ENCODE results near the gene ARMC7.
"Not testable (repeated sequence)": the region's sequence is repeated elsewhere in the genome, so short reads cannot be mapped to it uniquely, and the experiment has no call there.

The ARMC7 gene

DNA sequence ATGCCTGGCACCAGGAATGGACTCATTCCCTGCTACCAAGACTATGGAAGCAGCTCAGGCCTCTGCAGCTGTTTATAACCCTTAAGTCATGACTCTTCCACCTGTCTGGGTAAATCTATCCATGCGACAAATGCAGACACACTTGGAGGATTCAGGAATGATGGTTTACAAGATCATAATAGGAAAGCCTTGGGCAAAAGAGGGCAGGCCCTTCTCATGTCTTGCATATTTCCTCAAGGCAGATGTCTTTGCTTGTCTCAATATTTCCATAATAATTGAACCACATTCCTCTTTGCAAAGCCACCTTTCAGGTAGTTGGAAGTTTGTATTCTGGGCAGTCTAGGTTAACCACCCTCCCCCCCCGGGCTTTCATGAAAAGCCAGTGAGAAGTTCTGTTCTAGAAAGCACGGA, 45.4 kb downstream of the ARMC7 start:
- no peak for DNase-seq

DNA sequence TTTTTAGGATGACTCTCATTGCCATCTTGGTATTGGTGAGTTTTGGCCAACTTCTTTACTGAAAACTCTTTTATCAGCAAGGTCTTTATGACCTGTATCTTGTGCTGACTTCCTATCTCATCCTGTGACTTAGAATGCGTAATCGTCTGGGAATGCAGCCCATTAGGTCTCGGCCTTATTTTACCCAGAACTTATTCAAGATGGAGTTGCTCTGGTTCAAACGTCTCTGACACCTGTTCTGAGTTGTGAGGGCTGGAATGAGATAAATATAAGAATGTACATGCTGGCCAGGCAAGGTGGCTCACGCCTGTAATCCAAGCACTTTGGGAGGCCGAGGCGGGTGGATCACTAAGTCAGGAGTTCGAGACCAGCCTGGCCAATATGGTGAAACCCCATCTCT, 48.7 kb downstream of the ARMC7 start:
- not testable (repeated sequence) for DNase-seq

DNA sequence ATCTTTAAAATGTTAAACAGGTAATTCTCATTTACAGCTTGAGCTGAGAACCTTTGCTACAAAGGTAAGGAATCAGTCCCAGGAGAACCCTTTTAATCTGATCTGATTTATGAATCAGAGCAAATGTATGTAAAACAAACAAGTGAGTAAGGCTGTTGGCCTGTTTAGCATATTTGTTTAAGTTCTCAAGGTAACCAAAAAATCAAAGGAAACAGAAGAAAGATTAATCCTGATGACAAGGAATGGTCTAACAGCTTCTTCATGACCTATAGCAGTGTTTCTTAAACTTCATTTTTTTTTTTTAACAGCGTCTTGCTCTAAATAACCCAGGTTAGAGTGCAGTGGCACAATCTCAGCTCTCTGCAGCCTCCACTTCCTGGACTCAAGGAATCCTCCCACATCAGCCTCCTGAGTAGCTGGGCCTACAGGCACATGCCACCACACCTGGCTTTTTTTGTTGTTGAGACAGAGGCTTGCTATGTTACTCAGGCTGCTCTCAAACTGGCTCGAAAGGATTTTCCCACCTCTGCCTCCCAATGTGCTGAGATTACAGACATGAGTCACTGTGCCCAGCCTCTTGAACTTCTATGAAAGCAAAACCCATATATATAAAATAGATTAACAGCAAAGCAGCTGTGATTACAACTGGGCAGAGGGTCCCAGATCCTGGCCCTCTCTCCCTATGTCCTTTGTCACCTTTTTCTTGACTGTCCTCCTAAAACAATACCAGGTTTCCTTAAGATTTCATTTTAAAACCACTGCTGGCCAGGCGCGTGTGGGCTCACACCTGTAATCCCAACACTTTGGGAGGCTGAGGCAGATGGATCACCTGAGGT, 49.6 kb downstream of the ARMC7 start:
- no peak for DNase-seq

DNA sequence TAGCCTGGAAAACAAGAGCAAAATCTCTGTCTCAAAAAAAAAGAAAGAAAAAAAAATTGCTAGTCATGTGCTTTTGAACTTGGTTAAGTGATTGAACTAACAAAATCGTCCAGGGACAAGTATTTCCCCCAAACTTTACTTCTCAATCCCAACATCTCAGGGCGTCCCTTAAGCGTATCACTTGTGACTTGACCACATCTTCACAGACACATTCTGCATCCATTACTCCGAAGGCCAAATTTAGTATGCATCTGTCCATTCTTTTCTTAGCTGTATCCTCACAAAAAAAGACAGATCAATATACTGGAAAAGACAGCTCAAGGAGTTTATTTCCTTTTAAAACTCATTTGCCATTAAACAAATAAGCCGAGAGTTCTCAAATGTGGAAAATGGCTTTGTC, 50.4 kb downstream of the ARMC7 start:
- DNase-seq, result no peak

DNA sequence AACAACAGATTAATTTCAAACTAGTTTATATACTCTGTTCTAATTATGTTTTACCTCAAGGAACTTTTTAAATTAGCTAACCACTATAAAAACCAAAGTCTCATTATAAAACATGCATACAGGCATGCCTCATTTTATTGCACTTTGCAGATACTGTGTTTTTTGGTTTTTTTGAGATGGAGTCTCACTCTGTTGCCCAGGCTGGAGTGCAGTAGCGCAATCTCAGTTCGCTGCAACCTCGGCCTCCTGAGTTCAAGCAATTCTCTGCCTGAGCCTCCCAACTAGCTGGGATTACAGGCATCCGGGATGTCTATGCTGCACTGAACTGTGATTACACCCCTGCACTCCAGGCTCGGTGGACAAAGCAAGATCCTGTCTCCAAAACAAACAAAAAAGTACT, 53.3 kb downstream of the ARMC7 start:
- DNase-seq, result no peak

DNA sequence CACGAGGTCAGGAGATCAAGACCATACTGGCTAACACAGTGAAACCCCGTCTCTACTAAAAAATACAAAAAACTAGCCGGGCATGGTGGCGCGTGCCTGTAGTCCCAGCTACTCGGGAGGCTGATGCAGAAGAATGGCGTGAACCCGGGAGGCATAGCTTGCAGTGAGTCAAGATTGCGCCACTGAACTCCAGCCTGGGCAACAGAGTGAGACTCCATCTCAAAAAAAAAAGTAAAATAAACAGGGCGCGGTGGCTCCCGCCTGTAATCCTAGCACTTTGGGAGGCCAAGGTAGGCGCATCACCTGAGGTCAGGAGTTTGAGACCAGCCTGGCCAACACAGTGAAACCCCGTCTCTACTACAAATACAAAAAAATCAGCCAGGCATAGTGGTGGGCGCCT, 54.8 kb downstream of the ARMC7 start:
- DNase-seq, result not testable (repeated sequence)

DNA sequence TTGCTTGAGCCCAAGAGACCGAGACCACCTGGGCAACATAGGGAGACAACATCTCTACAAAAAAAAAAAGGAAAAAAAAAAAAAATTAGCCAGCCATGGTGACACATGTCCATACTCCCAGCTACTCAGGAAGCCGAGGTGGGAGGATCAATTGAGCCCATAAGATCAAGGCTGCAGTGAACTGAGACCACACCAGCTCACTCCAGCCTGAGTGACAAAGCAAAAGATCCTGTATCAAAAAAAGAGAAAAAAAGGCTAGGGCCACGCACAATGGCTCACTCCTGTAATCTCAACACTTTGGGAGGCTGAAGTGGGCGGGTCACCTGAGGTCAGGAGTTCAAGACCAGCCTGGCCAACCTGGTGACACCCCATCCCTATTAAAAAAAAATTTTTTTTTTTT, 59.2 kb downstream of the ARMC7 start:
- no peak for DNase-seq

DNA sequence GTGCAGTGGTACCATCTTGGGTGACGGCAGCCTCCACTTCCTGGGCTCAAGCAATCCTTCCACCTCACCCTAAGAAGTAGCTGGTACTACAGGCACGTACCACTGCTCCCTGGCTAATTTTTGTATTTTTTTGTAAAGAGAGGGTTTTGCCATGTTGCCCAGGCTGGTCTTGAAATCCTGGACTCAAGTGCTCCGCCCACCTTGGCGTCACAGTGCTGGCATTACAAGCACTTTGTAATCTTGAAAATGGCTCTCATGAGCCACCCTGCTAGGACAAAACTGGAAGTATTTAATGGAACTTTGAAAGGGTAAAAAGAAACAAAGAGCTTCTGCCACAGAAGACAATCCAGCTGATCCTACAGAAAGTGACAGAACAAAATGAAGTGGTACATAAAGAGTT, 63.8 kb downstream of the ARMC7 start:
- no peak for DNase-seq

DNA sequence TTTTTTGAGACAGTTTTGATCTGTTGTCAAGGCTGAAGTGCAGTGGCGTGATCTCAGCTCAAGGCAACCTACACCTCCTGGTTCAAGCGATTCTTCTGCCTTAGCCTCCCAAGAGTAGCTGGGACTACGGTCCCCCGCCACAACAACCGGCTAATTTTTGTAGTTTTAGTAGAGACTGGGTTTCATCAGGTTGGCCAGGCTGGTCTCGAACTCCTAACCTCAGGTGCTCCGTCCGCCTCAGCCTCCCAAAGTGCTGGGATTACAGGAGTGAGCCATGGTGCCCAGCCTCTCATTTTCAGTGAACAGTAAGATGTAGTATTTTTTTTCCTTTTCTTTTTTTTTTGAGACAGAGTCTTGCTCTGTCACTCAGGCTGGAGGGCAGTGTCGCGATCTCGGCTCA, 65.2 kb downstream of the ARMC7 start:
- no peak for DNase-seq

DNA sequence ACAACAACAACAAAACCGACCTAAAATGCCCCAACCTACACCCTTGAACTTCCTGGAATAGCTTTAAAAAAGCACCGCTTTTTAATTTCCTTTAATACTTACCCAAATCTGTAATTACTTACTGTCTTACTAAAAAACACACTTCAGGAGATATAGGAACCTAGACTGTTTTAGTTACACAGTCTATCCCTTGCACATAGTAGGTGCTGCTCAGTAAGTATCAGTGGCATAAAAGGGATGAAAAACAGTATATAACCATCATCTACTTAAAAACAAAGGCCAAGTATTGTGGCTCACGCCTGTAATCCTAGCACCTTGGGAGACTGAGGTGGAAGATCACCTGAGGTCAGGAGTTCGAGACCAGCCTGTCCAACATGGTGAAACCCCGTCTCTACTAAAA, 66.9 kb downstream of the ARMC7 start:
- no peak for DNase-seq

DNA sequence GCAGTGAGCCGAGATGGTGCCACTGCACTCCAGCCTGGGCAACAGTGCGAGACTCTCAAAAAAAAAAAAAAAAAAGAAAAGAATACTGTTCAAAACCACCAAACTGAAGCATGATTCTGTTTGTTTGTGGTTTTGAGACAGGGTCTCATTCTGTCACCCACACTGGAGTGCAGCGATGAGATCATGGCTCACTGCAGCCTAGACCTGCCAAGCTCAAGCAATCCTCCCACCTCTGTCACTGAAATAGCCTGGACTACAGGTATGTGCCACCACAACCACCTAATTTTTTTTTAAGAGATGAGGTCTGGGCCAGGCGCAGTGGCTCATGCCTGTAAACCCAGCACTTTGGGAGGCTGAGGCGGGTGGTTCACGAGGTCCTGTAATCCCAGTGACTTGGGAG, 68.7 kb downstream of the ARMC7 start:
- DNase-seq, result no peak
